ENCODE results near the gene TSNAXIP1. TPM values are rescaled to one million over a fixed set of nuclear protein-coding genes. Genes with fewer than 3 reads are reported as not detected.
A peak's percentile ranks its signal among the peaks of the same experiment; 100 is the strongest.

Gene TSNAXIP1
- total and polyA plus RNA-seq, 9 of the 15 experiments (the other 6 are each of a cell fraction or from before 2014, with no cell fraction given) = 0.03 to 0.24 (median 0.11) TPM; not detected in 4

- no peak for TF ChIP-seq SRF (CRISPR knock-in tag; IDR thresholded peaks at IDR 0.05)
- TF ChIP-seq FOXP1 (CRISPR knock-in tag; IDR thresholded peaks at IDR 0.05) = no peak
Observed at GRCh38 chr16:67781565-67781921, 25.1 kb upstream of the TSNAXIP1 start (continued).

GRCh38 chr16:67782567-67783352, 23.9 kb upstream of the TSNAXIP1 start:
- H3K36me3 ChIP-seq (ENCODE audit: control insufficient read depth, insufficient read depth, low read length) = peaks cover 10% of the 10 kb centered on the region; the same call in 2 of the 3 replicates
- peaks cover 24 to 25% of the 10 kb centered on the region in 2 experiments for H3K4me1 ChIP-seq (replicated peaks in 1 of 2; ENCODE audit: control insufficient read depth in 2 of 2, insufficient read depth in 2 of 2, low read length in 2 of 2)
- H2AFZ ChIP-seq (ENCODE audit: low read depth, low read length) = no peak overlapping the region
- peak overlapping the region; percentile 42; the same call in 2 of the 3 replicates for H3K27ac ChIP-seq (ENCODE audit: extremely low read depth, low read depth, low read length)
- peaks cover 6% of the 10 kb centered on the region for H3K9me1 ChIP-seq (ENCODE audit: control insufficient read depth, insufficient read depth, low read length)
- no peak overlapping the region for H3K4me3 ChIP-seq
- H3K9ac ChIP-seq (ENCODE audit: insufficient read depth in 1 of 2, low read depth in 2 of 2, low read length in 2 of 2) = peak overlapping the region in 1 of 2 experiments; percentile 53; a peak in 1 of 4 replicates
- POLR2A ChIA-PET = interaction anchor here (1.0 to 3.2 kb wide), 4 partner anchors 10 to 44 kb away, joined by 3 to 10 read pairs (median 4); no protein-coding TSS in a partner anchor
- no TSS peak for BruUV-seq (replicated peaks)
- no peaks in the 10 kb centered on the region for H4K20me1 ChIP-seq (replicated peaks; ENCODE audit: control insufficient read depth, insufficient read depth, low read length)
- intact Hi-C loops (cut with micrococcal nuclease) = no loop called here
- DNase-seq (ENCODE audit: extremely low read depth in 1 of 4, low spot score in 3 of 4) (peak in 1 of 4 experiments; percentile 30), ATAC-seq (no peak), FAIRE-seq (no peak)
- no peak overlapping the region for H3K4me2 ChIP-seq (ENCODE audit: insufficient read depth, low read length)
- TF ChIP-seq HCFC1 (IDR thresholded peaks at IDR 0.05; ENCODE audit: low read depth, low read length) (no peak), CXXC5 (CRISPR knock-in tag; IDR thresholded peaks at IDR 0.05) (no peak), NFIC (IDR thresholded peaks at IDR 0.05) (peak; percentile 91), ARID1B (IDR thresholded peaks at IDR 0.05) (no peak), ASH1L (IDR thresholded peaks at IDR 0.05; ENCODE audit: borderline replicate concordance, low read depth, partially characterized antibody) (no peak), WHSC1 (IDR thresholded peaks at IDR 0.05; ENCODE audit: low read length) (peak; percentile 40), JUN (IDR thresholded peaks at IDR 0.05; ENCODE audit: borderline replicate concordance, low read depth, low read length) (no peak), JUN (CRISPR knock-in tag; IDR thresholded peaks at IDR 0.05; ENCODE audit: borderline replicate concordance) (no peak), TBL1XR1 (IDR thresholded peaks at IDR 0.05; ENCODE audit: low read length in 2 of 2) (no peak), CBX1 (IDR thresholded peaks at IDR 0.05; ENCODE audit: low read depth) (no peak), SP2 (IDR thresholded peaks at IDR 0.05; ENCODE audit: extremely low read depth, low read depth, low read length, poor library complexity, severe bottlenecking) (no peak), NFIX (CRISPR knock-in tag; IDR thresholded peaks at IDR 0.05; ENCODE audit: low read depth) (0 out of 2 replicates have a peak, but pooled peaks have one; percentile 10)
- H3K79me2 ChIP-seq (ENCODE audit: control insufficient read depth, insufficient read depth, low read length) = peaks cover 37% of the 10 kb centered on the region
- H3K27me3 ChIP-seq (ENCODE audit: control insufficient read depth in 2 of 2, insufficient read depth in 2 of 2, low read length in 2 of 2) = no peaks in the 10 kb centered on the region
- 62% methylated on average over 11 of the region's 12 CpGs for WGBS (ENCODE audit: insufficient coverage, low coverage, missing lambda C conversion rate)
- H3K9me3 ChIP-seq (replicated peaks; ENCODE audit: control insufficient read depth, insufficient read depth, low read depth, low read length) = no peaks in the 10 kb centered on the region; the same call in 1 of the 2 replicates
- in situ Hi-C loops (cut with MboI) = no loop called here
- CTCF ChIA-PET (ENCODE audit: low intra/inter-chr PET ratio) = no interaction called here

Measured in K562 (cell line).